HG03457 (cell line): Measurements from ENCODE around the gene SH2D4B.

ENCODE experiments used
- ATAC-seq: cut with Tn5 transposase; IDR thresholded peaks from one replicate; pipeline ENCODE4 v1.9.1; 2021; ENCODE audit warnings: moderate number of reproducible peaks; ENCODE audit not compliant: unreplicated experiment

SH2D4B gene

GRCh38 chr10:80585812-80586211 lies 48.1 kb downstream of the SH2D4B start:
- no peak for ATAC-seq

- no peak for ATAC-seq
Measured at GRCh38 chr10:80588546-80588945, 50.8 kb downstream of the SH2D4B start.

DNA sequence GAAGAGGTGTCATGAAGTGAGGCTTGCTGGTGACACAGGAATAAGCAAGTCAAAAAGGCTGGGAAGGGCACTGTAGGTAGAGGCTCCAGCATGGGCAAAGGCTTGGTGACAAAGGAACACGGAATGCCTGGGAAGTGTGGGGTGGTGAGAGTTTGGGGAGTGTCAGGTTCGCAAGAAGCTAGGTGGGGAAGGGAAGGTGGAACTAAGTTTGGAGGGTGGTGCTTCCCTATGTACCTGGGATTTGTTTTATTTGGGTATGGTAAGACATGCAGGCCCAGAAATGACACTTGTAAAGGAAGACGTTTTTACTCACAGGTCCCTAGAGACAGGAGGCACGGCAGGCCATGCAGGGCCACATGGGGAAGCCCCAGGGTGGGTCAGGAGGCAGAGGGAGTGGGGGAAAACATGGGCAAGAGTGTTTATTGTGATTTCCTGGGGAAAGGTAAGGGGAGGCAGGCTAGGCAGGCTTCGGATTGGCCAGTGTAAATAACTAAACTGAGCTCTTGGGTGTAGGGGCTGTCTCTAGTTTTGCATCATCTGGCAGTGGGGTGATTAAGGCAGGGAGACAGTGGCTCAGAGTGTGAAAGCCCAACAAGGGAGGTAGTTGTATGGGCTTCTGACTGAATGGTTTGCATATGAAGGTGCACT lies 52.1 kb downstream of the SH2D4B start:
- ATAC-seq: peak; percentile 89

- no peak for ATAC-seq
Measured at GRCh38 chr10:80590585-80591125, 53.0 kb downstream of the SH2D4B start.

- ATAC-seq: no peak
Measured at GRCh38 chr10:80596391-80597257, 58.9 kb downstream of the SH2D4B start.

GRCh38 chr10:80598084-80598798 lies 60.5 kb downstream of the SH2D4B start:
- peak; percentile 60 for ATAC-seq

- ATAC-seq: no peak
Measured at GRCh38 chr10:80598951-80599350, 61.2 kb downstream of the SH2D4B start.

DNA sequence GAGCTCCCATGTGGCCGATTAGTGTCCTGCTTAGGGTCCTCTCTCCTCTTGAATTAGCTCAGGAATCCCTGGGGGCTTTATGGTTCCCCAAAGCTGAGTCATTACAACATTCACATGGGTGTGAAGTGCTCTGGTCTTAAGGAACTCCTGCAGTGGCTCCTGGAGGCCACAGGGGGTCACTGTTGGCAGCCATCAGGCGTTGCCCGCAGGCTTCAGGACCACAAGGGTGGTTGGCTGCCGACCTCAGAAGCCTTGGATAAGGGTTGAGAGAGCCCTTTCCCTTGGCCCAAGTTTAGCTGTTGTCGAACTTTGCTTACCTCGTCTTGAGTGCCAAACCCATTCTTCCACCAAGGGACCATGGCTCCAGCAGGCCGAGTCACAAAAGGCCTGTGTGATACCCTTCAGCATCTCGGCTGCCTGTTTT lies 61.7 kb downstream of the SH2D4B start:
- ATAC-seq: peak; percentile 53

GRCh38 chr10:80600256-80600655 lies 62.6 kb downstream of the SH2D4B start:
- ATAC-seq: no peak

GRCh38 chr10:80602881-80603280 lies 65.2 kb downstream of the SH2D4B start:
- ATAC-seq: no peak

DNA sequence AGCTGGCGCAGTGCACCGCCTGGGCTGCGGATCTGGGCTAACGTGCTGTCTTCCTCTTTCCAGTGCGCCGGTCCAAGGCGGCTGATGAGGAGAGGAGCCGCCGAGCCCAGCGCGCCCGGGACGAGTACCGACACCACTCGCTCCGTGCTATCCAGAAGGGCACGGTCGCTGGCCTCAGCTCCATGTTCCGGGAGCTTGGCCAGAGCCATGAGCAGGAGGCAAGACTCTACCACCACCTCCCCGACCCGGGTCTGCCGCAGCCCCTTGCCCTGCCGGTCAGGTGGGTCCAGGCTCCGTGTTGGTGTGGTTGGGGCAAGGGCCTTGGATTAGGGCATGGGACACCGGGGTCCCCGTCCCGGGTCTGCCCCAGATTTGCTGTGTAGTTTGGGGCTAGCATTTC lies 65.8 kb downstream of the SH2D4B start:
- ATAC-seq: no peak

- no peak for ATAC-seq
Measured at GRCh38 chr10:80608706-80609105, 71.0 kb downstream of the SH2D4B start.

DNA sequence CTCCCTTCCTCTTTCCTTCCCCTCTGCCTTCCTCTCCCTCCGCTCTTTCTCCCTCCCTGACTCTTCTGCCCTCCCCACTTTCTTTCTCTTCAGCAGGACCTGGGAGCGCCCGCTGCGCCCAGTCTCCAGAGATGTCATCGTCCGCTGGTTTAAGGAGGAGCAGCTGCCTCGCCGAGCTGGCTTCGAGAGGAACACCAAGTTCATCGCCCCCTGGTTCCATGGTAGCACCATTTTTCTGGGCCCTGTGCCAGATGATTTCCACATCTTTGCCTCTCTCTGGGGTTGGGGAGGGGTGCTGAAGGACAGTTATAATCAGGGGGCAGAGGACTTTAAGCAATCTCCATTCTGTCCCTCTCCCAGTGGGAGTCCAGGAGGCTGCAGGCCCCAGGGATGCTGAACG lies 71.6 kb downstream of the SH2D4B start:
- no peak for ATAC-seq

GRCh38 chr10:80611481-80612185 lies 73.9 kb downstream of the SH2D4B start:
- no peak for ATAC-seq

GRCh38 chr10:80612261-80612660 lies 74.6 kb downstream of the SH2D4B start:
- ATAC-seq: no peak

DNA sequence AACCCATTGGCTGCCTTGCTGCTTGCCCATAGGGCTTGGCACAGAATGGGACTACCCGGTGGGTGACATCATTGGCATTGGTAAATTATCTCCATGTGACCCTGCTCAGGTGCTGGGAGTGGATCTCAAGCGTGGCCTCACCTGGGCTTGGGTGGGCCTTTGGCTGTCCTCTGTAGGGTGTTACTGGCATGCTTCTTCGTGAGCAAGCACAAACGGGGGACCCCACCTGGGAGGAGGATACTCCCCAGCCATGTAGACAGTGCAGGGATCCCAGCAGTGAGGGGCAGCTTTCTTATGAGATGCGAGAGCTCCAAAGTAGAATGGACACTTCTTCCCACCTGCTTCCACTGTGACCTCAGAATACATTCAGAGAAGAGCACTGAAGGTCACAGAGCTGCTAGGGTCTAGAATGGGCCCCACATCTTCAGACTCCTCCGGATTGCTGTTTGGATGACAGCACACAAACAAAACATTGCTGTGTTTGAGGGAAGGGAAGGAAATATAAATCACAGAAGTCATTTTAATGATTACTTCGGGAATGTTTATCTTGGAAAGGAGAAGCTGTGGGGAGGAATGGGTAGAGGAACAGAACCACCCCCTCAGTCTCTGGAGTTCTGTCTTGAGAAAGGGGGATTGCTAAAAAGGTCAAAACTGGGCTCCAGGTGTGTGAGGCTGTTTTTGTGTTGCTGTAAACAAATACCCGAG lies 75.9 kb downstream of the SH2D4B start:
- ATAC-seq: no peak

DNA sequence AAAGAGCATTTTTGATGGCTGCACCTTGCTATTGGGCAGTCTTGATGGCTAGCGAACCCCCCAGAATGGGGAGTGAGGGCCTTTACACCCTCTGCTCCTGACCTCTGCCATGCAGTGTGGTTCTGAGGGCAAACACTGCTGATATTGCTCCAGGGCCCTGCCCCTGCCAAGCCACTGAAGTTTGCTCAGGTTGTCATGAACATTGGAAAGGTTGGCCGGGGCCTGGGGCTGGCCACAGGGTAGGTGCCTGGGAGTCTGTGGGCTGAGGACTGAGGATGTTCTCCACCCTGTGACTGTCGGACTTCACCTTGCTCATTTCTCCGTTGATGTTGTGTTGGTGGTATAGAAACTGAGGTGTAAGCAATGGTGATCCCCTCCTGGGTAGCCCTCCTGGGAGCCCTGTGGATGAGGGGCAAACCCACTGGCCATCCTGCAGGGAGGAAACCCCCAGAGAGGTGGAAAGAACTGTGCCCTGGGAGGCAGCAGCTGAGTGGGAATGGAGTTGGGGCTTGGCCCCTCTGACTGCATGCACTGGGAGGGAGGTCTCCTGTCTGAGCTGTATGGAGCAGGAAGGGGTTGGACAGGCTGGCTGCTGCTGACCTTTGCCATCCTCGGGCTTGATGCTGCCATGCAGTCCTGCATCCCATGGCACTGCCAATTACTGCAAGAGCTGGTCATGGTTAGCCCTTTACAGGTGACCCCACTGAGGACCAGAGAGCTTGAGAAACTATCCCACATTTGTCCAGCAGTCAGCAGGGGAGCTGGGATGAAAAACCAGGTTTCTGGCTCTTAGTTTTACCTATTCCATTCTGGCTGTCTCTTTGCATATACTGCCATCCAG lies 77.1 kb downstream of the SH2D4B start:
- no peak for ATAC-seq

- no peak for ATAC-seq
Measured at GRCh38 chr10:80617807-80618206, 80.1 kb downstream of the SH2D4B start.

- ATAC-seq: no peak
Measured at GRCh38 chr10:80619036-80619435, 81.3 kb downstream of the SH2D4B start.
